ENCODE data around the gene ACSL4.

ACSL4 gene

DNA sequence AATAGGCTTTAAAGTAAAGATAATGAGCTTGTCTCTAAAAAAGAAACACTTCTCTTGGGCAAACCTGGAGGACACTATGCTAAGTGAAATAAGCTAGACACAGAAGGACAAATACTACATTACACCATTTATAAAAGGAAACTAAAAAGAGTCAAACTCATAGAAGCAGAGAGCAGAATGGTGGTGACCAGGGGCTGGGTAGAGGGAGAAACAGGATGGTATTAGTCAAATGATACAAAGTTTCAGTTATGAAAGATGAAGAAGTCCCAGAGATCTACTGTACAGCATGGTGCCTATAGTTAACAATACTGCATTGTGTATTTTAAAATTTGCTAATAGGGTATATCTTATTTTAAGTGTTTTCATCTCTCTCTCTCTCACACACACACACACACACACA lies 28.5 kb downstream of the ACSL4 start:
- no peak overlapping the region for H3K27ac ChIP-seq (ENCODE audit: low read depth, low read length)
- H3K9ac ChIP-seq (ENCODE audit: low read length), result no peak overlapping the region
- H3K27me3 ChIP-seq (ENCODE audit: control insufficient read depth, insufficient read depth, low read length), result no peaks in the 10 kb centered on the region
- H3K9me3 ChIP-seq (ENCODE audit: control insufficient read depth, insufficient read depth, low read depth, low read length), result no peaks in the 10 kb centered on the region
- H3K4me1 ChIP-seq (ENCODE audit: control insufficient read depth, insufficient read depth, low read length), result peaks cover 6% of the 10 kb centered on the region
- no peak overlapping the region for H3K4me3 ChIP-seq (ENCODE audit: low read depth, low read length)
- no peaks in the 10 kb centered on the region for H3K36me3 ChIP-seq (ENCODE audit: control insufficient read depth, insufficient read depth, low read length)

DNA sequence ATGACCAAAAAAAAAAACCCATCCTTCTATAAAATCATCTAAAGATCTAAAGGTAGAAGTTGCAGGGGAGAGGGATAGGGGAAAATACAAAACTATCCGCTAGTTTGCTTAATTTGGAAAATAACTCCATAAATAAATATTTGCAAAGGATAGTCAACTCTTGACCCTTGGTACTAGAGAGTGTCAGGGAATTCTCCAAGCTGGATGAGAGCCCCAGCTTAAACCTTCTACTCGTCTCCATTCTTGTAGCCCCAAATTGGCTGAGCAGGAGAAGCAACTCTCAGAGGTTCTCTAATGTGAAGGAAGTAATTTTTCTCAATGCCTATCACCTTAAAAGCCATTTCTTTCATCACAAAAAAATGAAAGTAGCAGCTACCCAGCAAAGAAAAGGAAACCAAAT lies 35.2 kb downstream of the ACSL4 start:
- H3K36me3 ChIP-seq (ENCODE audit: control insufficient read depth, insufficient read depth, low read length), result no peaks in the 10 kb centered on the region
- H3K27me3 ChIP-seq (ENCODE audit: control insufficient read depth, insufficient read depth, low read length), result no peaks in the 10 kb centered on the region; the same call in 1 of the 2 replicates
- H3K27ac ChIP-seq (ENCODE audit: low read depth, low read length), result no peak overlapping the region
- H3K4me1 ChIP-seq (ENCODE audit: control insufficient read depth, insufficient read depth, low read length), result no peaks in the 10 kb centered on the region
- no peaks in the 10 kb centered on the region for H3K9me3 ChIP-seq (ENCODE audit: control insufficient read depth, insufficient read depth, low read depth, low read length)
- no peak overlapping the region for H3K4me3 ChIP-seq (ENCODE audit: low read depth, low read length)
- no peak overlapping the region for H3K9ac ChIP-seq (ENCODE audit: low read length)

DNA sequence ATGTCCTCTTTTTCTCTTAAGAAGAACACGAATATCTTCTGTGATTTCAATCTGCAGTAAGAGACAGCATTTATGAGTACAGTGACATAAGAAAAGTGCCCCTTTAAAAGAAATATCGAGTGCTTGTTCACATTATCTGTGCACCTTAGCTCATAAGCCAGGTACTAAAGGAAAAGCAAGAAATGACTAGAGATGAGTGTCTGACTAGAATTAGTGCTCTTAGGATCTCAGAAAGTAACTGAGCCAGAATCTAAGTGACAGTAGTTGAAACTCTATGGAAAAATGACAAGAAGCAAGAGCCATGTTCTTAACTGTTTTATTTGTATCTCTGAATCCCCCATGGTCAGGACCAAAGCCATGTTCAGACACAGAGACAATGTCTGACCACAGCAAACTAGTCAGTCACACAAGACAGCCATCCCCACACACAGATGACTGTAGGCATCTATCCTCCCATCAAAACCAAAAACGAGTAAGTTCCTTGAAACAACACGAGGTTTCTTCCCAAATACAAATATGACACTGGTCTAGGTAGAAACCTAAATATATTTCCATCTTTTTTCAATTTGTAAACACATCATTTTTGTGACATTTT lies 36.8 kb downstream of the ACSL4 start:
- Histone ChIP-seq H3K4me1 (ENCODE audit: control insufficient read depth, insufficient read depth, low read length) (no peaks in the 10 kb centered on the region), H3K27ac (ENCODE audit: low read depth, low read length) (no peak overlapping the region), H3K36me3 (ENCODE audit: control insufficient read depth, insufficient read depth, low read length) (no peaks in the 10 kb centered on the region)

DNA sequence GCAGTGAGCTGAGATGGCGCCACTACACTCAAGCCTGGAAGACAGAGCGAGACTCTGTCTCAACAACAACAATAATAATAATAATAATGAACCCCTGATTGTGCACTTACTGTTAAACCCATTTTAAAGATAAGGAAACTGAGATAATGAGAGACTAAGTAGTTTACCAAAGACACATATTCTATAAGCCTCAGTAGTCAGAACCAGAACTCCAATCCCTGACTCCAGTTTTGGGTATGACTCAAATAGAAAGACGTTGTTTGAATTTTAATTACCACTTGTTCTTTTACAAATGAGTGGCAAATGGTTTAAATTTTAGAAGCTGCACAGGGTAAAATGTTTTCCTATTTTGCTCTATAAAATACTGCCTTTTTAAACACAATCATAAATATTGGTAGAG lies 37.4 kb downstream of the ACSL4 start:
- H3K4me1 ChIP-seq (ENCODE audit: control insufficient read depth, insufficient read depth, low read length), result no peaks in the 10 kb centered on the region
- H3K4me3 ChIP-seq (ENCODE audit: low read depth, low read length), result no peak overlapping the region
- no peak overlapping the region for H3K27ac ChIP-seq (ENCODE audit: low read depth, low read length)
- H3K36me3 ChIP-seq (ENCODE audit: control insufficient read depth, insufficient read depth, low read length), result no peaks in the 10 kb centered on the region
- no peak overlapping the region for H3K9ac ChIP-seq (ENCODE audit: low read length)
- H3K27me3 ChIP-seq (ENCODE audit: control insufficient read depth, insufficient read depth, low read length), result no peaks in the 10 kb centered on the region; the same call in 1 of the 2 replicates
- H3K9me3 ChIP-seq (ENCODE audit: control insufficient read depth, insufficient read depth, low read depth, low read length), result no peaks in the 10 kb centered on the region

More for the DNA sequence above, 36.8 kb downstream of the ACSL4 start:
- Histone ChIP-seq H3K4me3 (ENCODE audit: low read depth, low read length) (no peak overlapping the region), H3K9me3 (ENCODE audit: control insufficient read depth, insufficient read depth, low read depth, low read length) (no peaks in the 10 kb centered on the region), H3K27me3 (ENCODE audit: control insufficient read depth, insufficient read depth, low read length) (no peaks in the 10 kb centered on the region; the same call in 1 of the 2 replicates), H3K9ac (ENCODE audit: low read length) (no peak overlapping the region)

DNA sequence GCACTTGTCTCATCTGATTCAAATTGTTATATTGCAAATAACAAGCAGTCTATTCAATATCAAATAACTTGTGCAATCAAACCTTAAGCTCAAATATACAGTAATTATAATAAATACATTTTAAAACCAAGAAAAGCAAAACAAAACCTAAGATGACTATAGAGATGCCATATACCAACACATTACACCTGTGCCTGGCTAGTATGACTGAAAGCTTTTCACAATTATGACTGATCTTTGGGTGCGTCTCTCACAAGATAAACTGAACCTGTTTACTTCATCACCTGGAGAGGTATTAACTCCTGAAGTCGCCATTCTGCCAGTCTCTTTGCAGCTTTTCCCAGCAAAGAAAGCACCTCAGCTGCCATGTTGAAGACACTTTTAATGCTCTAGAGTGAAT lies 41.3 kb downstream of the ACSL4 start:
- H3K27ac ChIP-seq (ENCODE audit: low read depth, low read length), result no peak overlapping the region
- no peak overlapping the region for H3K4me3 ChIP-seq (ENCODE audit: low read depth, low read length)
- no peak overlapping the region for H3K9ac ChIP-seq (ENCODE audit: low read length)
- H3K9me3 ChIP-seq (ENCODE audit: control insufficient read depth, insufficient read depth, low read depth, low read length), result no peaks in the 10 kb centered on the region
- H3K4me1 ChIP-seq (ENCODE audit: control insufficient read depth, insufficient read depth, low read length), result no peaks in the 10 kb centered on the region
- no peaks in the 10 kb centered on the region; the same call in 1 of the 2 replicates for H3K27me3 ChIP-seq (ENCODE audit: control insufficient read depth, insufficient read depth, low read length)
- H3K36me3 ChIP-seq (ENCODE audit: control insufficient read depth, insufficient read depth, low read length), result no peaks in the 10 kb centered on the region; the same call in 1 of the 2 replicates

DNA sequence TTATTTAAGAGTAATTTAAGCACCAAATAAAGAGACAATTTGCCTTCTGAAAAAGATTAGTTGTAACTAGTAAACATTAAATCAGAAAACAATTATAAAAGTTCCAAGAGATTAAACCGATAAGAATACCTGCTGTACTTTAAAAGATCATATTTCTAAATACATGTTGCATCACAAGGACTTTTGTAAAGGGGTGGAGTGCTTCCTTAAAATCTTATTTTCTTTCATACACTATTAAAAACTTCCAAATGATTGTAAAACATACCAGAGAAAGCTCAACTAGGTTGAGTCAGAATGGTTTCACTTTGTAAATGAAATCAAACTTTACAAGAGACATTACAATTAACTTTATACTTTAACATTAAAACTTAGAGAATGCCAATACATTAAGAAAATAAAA lies 41.8 kb downstream of the ACSL4 start:
- H3K27me3 ChIP-seq (ENCODE audit: control insufficient read depth, insufficient read depth, low read length), result no peaks in the 10 kb centered on the region; the same call in 1 of the 2 replicates
- H3K9me3 ChIP-seq (ENCODE audit: control insufficient read depth, insufficient read depth, low read depth, low read length), result no peaks in the 10 kb centered on the region
- H3K4me3 ChIP-seq (ENCODE audit: low read depth, low read length), result no peak overlapping the region
- no peaks in the 10 kb centered on the region; the same call in 1 of the 2 replicates for H3K36me3 ChIP-seq (ENCODE audit: control insufficient read depth, insufficient read depth, low read length)
- H3K4me1 ChIP-seq (ENCODE audit: control insufficient read depth, insufficient read depth, low read length), result no peaks in the 10 kb centered on the region
- H3K27ac ChIP-seq (ENCODE audit: low read depth, low read length), result no peak overlapping the region
- no peak overlapping the region for H3K9ac ChIP-seq (ENCODE audit: low read length)

DNA sequence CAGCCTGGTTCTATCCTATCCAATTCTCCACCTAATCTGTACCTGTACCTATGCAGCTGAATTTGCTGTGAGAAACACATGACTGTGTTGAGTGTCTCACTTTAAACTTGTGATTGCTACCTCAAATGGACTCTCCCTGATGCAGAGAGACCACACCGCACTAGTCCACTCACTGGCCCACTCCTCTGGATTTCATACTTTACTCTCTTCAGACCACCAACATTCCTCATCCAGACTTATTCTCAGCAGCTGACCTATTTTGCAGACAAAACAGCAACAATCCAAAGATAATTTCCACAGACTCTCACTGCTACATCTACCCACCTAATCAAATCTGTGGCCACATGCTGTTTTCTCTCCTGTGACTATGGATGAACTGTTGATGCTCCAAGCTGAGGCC lies 45.2 kb downstream of the ACSL4 start:
- Histone ChIP-seq H3K4me1 (ENCODE audit: control insufficient read depth, insufficient read depth, low read length) (no peaks in the 10 kb centered on the region), H3K27me3 (ENCODE audit: control insufficient read depth, insufficient read depth, low read length) (no peaks in the 10 kb centered on the region; the same call in 1 of the 2 replicates), H3K27ac (ENCODE audit: low read depth, low read length) (no peak overlapping the region), H3K9me3 (ENCODE audit: control insufficient read depth, insufficient read depth, low read depth, low read length) (no peaks in the 10 kb centered on the region), H3K9ac (ENCODE audit: low read length) (no peak overlapping the region), H3K36me3 (ENCODE audit: control insufficient read depth, insufficient read depth, low read length) (peaks cover 5% of the 10 kb centered on the region; the same call in 1 of the 2 replicates), H3K4me3 (ENCODE audit: low read depth, low read length) (no peak overlapping the region)

DNA sequence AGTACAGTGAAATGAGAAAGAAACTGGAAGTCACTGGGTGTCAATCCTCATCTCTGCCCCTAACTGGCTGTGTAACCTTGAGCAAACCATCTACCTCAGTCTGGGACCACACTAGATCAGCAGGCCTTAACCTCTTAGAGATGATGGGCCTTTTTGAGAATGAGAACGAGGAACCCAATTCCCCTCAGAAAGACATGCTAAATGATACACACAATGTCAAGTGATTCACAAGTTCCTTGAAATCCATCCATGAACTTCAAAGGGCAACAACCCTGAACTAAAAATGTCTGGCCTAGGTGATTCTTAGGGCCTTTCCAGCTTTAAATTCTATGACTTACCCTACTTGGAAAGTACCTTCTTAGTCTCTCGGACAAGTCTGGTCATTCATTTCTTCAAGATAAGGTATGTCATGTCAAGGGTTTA lies 47.4 kb downstream of the ACSL4 start:
- H3K9me3 ChIP-seq (ENCODE audit: control insufficient read depth, insufficient read depth, low read depth, low read length), result no peaks in the 10 kb centered on the region
- no peaks in the 10 kb centered on the region; the same call in 1 of the 2 replicates for H3K27me3 ChIP-seq (ENCODE audit: control insufficient read depth, insufficient read depth, low read length)
- no peak overlapping the region for H3K4me3 ChIP-seq (ENCODE audit: low read depth, low read length)
- peaks cover 27% of the 10 kb centered on the region for H3K36me3 ChIP-seq (ENCODE audit: control insufficient read depth, insufficient read depth, low read length)
- H3K4me1 ChIP-seq (ENCODE audit: control insufficient read depth, insufficient read depth, low read length), result no peaks in the 10 kb centered on the region
- no peak overlapping the region for H3K27ac ChIP-seq (ENCODE audit: low read depth, low read length)
- H3K9ac ChIP-seq (ENCODE audit: low read length), result no peak overlapping the region

DNA sequence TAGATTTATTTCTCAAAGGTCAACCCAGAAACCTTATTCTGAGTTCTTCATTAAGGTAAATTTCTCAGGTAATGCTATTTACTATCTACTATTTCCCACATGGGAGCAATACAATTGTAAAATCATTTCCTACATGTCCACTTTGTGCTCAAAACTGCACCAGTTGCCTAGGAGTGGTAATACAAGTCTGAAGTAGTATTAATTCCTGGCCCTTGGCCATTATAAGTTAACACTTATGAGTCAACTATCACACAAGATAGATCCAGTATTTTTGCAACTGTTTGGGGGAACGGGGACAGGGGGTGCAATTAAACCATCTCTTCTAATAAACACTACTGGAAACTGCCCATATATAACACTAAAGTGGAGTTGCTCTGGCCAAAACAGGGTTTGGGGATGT lies 48.9 kb downstream of the ACSL4 start:
- Histone ChIP-seq H3K4me3 (ENCODE audit: low read depth, low read length) (no peak overlapping the region), H3K9me3 (ENCODE audit: control insufficient read depth, insufficient read depth, low read depth, low read length) (no peaks in the 10 kb centered on the region), H3K4me1 (ENCODE audit: control insufficient read depth, insufficient read depth, low read length) (no peaks in the 10 kb centered on the region), H3K9ac (ENCODE audit: low read length) (no peak overlapping the region), H3K27me3 (ENCODE audit: control insufficient read depth, insufficient read depth, low read length) (no peaks in the 10 kb centered on the region; the same call in 1 of the 2 replicates), H3K27ac (ENCODE audit: low read depth, low read length) (no peak overlapping the region), H3K36me3 (ENCODE audit: control insufficient read depth, insufficient read depth, low read length) (peaks cover 41% of the 10 kb centered on the region)

DNA sequence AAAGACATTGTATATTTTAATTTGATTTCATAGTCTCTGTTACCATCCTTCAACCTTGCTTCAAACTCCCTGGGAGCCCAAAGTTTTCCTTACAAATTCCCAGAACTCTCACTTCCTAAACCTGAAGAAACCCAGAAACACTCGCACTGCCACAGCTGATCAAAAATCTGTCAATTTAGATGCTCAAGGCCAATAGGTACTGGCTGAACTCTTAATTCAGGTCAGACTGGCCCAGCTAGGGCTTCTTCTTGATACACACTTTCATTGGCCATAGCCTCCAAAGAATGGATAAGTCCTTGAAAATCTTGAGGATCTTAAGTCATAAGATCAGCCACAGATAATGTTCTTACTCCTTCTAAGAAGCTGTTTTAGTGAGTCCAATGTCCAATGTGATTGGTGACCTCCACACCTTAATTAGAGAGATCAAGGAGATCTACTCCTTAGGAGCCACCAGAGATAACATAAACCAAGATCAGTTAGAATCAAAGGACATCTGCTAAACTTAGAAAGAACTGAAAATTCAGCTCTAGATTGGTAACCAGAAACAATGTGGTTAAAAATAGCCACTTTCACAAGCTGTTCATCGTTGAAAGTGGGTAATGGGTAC lies 51.5 kb downstream of the ACSL4 start:
- Histone ChIP-seq H3K9me3 (ENCODE audit: control insufficient read depth, insufficient read depth, low read depth, low read length) (no peaks in the 10 kb centered on the region), H3K4me3 (ENCODE audit: low read depth, low read length) (no peak overlapping the region), H3K4me1 (ENCODE audit: control insufficient read depth, insufficient read depth, low read length) (no peaks in the 10 kb centered on the region), H3K27ac (ENCODE audit: low read depth, low read length) (no peak overlapping the region), H3K27me3 (ENCODE audit: control insufficient read depth, insufficient read depth, low read length) (no peaks in the 10 kb centered on the region; the same call in 1 of the 2 replicates), H3K9ac (ENCODE audit: low read length) (no peak overlapping the region), H3K36me3 (ENCODE audit: control insufficient read depth, insufficient read depth, low read length) (peaks cover 54% of the 10 kb centered on the region)

DNA sequence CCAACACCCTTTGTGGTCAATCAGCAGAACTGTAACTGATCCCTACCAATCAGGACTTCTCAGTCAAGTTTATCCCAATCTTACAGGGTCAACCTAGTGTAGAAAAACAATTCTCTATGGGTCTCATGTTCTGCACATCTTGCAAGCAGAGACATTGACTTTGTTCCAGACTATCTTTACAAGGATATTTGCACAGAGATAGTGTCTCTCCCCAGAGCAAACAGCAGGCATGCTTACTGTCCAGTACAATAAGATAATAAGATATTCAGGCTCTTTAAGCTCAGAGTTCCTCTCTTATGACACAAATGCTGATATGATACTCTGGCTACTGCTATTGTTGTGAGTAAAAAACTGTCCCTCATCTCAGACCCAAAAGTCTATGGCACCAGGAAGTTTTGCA lies 53.2 kb downstream of the ACSL4 start:
- Histone ChIP-seq H3K27ac (ENCODE audit: low read depth, low read length) (no peak overlapping the region), H3K9ac (ENCODE audit: low read length) (no peak overlapping the region), H3K9me3 (ENCODE audit: control insufficient read depth, insufficient read depth, low read depth, low read length) (no peaks in the 10 kb centered on the region), H3K36me3 (ENCODE audit: control insufficient read depth, insufficient read depth, low read length) (peaks cover 72% of the 10 kb centered on the region), H3K4me3 (ENCODE audit: low read depth, low read length) (no peak overlapping the region), H3K27me3 (ENCODE audit: control insufficient read depth, insufficient read depth, low read length) (no peaks in the 10 kb centered on the region; the same call in 1 of the 2 replicates), H3K4me1 (ENCODE audit: control insufficient read depth, insufficient read depth, low read length) (no peaks in the 10 kb centered on the region)
